Osteocyte (in vitro differentiated cells): ENCODE data around the gene SLC6A1. TPM values are rescaled to one million over a fixed set of nuclear protein-coding genes. Genes with fewer than 3 reads are reported as not detected.
A peak's percentile ranks its signal among the peaks of the same experiment; 100 is the strongest.

Source experiments
- DNase-seq: peaks from one replicate; pipeline ENCODE4 v3.0.0; 2021; ENCODE audit warnings: mixed read lengths; ENCODE audit not compliant: unreplicated experiment; ENCODE audit errors: extremely low spot score
- H3K27ac Mint-ChIP-seq: one replicate; pipeline ENCODE4 v1.8.0; 2021; ENCODE audit warnings: mild to moderate bottlenecking, mixed read lengths; ENCODE audit not compliant: unreplicated experiment
- H3K27me3 Mint-ChIP-seq: one replicate; pipeline ENCODE4 v1.8.0; 2021; ENCODE audit warnings: mixed read lengths; ENCODE audit not compliant: unreplicated experiment
- H3K36me3 Mint-ChIP-seq: one replicate; pipeline ENCODE4 v1.8.0; 2021; ENCODE audit warnings: mixed read lengths; ENCODE audit not compliant: unreplicated experiment
- H3K4me1 Mint-ChIP-seq: one replicate; pipeline ENCODE4 v1.8.0; 2021; ENCODE audit warnings: mixed read lengths; ENCODE audit not compliant: unreplicated experiment
- H3K4me3 Mint-ChIP-seq: one replicate; pipeline ENCODE4 v1.8.0; 2021; ENCODE audit warnings: mild to moderate bottlenecking, moderate library complexity, mixed read lengths; ENCODE audit not compliant: unreplicated experiment
- H3K9me3 Mint-ChIP-seq: one replicate; pipeline ENCODE4 v1.8.0; 2021; ENCODE audit warnings: mixed read lengths; ENCODE audit not compliant: unreplicated experiment
- CTCF ChIP-seq: fragments of 200-600 bp; sonication (generic); IDR thresholded peaks from 2 replicates; pipeline ENCODE4 v1.5.0; 2021; ENCODE audit warnings: antibody characterized with exemption, mild to moderate bottlenecking, moderate library complexity
- total RNA-seq: library from RNA; stranded (reverse); gene quantifications from 2 replicates; pipeline ENCODE4 v1.2.1, GENCODE V29; 2021

Gene SLC6A1
- total RNA-seq, 1 donor from 2014 or later: 38.4 TPM

GRCh38 chr3:10976770-10977169 is 15.8 kb upstream of the SLC6A1 start:
- Mint-ChIP-seq H3K27me3 (peaks cover 40% of the 10 kb centered on the region), H3K36me3 (peaks cover 3% of the 10 kb centered on the region), H3K4me1 (peaks cover 45% of the 10 kb centered on the region), H3K27ac (no peak overlapping the region), H3K4me3 (peak overlapping the region; percentile 10), H3K9me3 (peaks cover 6% of the 10 kb centered on the region)
- DNase-seq: no peak
- TF ChIP-seq CTCF: no peak

DNA sequence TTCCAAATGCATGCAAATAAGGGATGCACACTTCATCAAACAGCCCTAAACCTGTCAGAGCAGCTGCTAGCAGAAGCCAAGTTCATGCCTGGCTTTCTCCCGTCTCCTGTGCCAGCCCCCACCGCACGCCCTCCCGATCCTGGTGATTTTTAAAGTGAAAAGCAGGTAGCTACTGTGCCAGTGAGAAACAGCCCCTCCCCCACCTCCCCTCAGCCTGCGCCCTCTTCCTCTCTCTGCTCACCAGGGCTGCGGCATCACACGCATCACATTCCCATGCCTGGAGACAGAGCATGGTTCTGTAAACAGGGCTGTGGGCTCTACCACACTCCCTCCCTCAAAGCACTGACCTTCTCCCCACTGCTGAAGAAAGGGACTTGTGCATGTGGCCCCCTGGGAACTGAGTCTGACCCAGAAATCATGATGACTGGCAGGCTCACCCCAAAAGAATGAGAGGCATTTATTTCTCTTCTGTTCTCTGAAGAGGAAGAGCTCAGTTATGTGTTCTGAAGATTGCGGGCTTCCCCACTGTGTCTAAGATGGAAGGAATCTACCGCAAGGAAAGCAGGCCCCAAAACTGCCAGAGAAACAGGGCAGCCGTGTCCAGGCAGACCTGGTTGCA is 14.5 kb upstream of the SLC6A1 start:
- Mint-ChIP-seq H3K9me3 (peaks cover 6% of the 10 kb centered on the region), H3K4me3 (peak overlapping the region; percentile 24), H3K4me1 (peaks cover 48% of the 10 kb centered on the region), H3K27me3 (peaks cover 30% of the 10 kb centered on the region), H3K27ac (peak overlapping the region; percentile 67), H3K36me3 (peaks cover 3% of the 10 kb centered on the region)
- TF ChIP-seq CTCF: no peak
- no peak for DNase-seq

GRCh38 chr3:10978956-10979355 is 13.6 kb upstream of the SLC6A1 start:
- H3K27me3 Mint-ChIP-seq: peaks cover 26% of the 10 kb centered on the region
- no peak for DNase-seq
- peaks cover 6% of the 10 kb centered on the region for H3K9me3 Mint-ChIP-seq
- H3K27ac Mint-ChIP-seq: no peak overlapping the region
- H3K36me3 Mint-ChIP-seq: peaks cover 3% of the 10 kb centered on the region
- H3K4me1 Mint-ChIP-seq: peaks cover 54% of the 10 kb centered on the region
- no peak for TF ChIP-seq CTCF
- no peak overlapping the region for H3K4me3 Mint-ChIP-seq

GRCh38 chr3:10980312-10980711 is 12.2 kb upstream of the SLC6A1 start:
- Mint-ChIP-seq H3K36me3 (peaks cover 3% of the 10 kb centered on the region), H3K4me1 (peaks cover 51% of the 10 kb centered on the region), H3K27me3 (peaks cover 26% of the 10 kb centered on the region), H3K4me3 (no peak overlapping the region), H3K9me3 (peaks cover 6% of the 10 kb centered on the region), H3K27ac (no peak overlapping the region)
- no peak for TF ChIP-seq CTCF
- DNase-seq: no peak

- H3K36me3 Mint-ChIP-seq: peaks cover 3% of the 10 kb centered on the region
- no peak overlapping the region for H3K4me3 Mint-ChIP-seq
- no peak overlapping the region for H3K27ac Mint-ChIP-seq
- H3K9me3 Mint-ChIP-seq: peaks cover 6% of the 10 kb centered on the region
- H3K4me1 Mint-ChIP-seq: peaks cover 50% of the 10 kb centered on the region
- H3K27me3 Mint-ChIP-seq: peaks cover 33% of the 10 kb centered on the region
- DNase-seq: no peak
- no peak for TF ChIP-seq CTCF
Observed at GRCh38 chr3:10981031-10981430, 11.5 kb upstream of the SLC6A1 start.
